ENCODE measurements around the gene KY. TPM values are rescaled to one million over a fixed set of nuclear protein-coding genes. Genes with fewer than 3 reads are reported as not detected.
A peak's percentile ranks its signal among the peaks of the same experiment; 100 is the strongest.

Gene KY
- polyA plus RNA-seq, 6 donors from 2014 or later: not detected

- Mint-ChIP-seq H3K9me3 (peaks cover 12 to 48% (median 23%) of the 10 kb centered on the region in 7 donors), H3K27me3 (peaks cover 0 to 7% (median 2%) of the 10 kb centered on the region in 3 donors), H3K4me3 (no peak overlapping the region), H3K27ac (peak overlapping the region in 1 of 6 donors; percentile 11), H3K4me1 (no peaks in the 10 kb centered on the region), H3K36me3 (peaks cover 10% of the 10 kb centered on the region in 2 donors)
- DNase-seq (no peak), ATAC-seq (ENCODE audit: low read depth in 2 of 2) (no peak)
These were observed 20.3 kb downstream of the KY start for GRCh38 chr3:134630506-134630905.

GRCh38 chr3:134628884-134629283 lies 21.9 kb downstream of the KY start:
- peaks cover 0 to 7% (median 4%) of the 10 kb centered on the region in 3 donors for H3K27me3 Mint-ChIP-seq
- peaks cover 12 to 47% (median 23%) of the 10 kb centered on the region in 7 donors for H3K9me3 Mint-ChIP-seq
- no peaks in the 10 kb centered on the region for H3K4me1 Mint-ChIP-seq
- no peak for ATAC-seq (ENCODE audit: low read depth in 2 of 2)
- peaks cover 10% of the 10 kb centered on the region in 2 donors for H3K36me3 Mint-ChIP-seq
- H3K4me3 Mint-ChIP-seq: no peak overlapping the region
- H3K27ac Mint-ChIP-seq: no peak overlapping the region
- no peak for DNase-seq

- peaks cover 12 to 36% (median 22%) of the 10 kb centered on the region in 7 donors for H3K9me3 Mint-ChIP-seq
- no peak overlapping the region for H3K4me3 Mint-ChIP-seq
- H3K27ac Mint-ChIP-seq: no peak overlapping the region
These were observed 23.0 kb downstream of the KY start for GRCh38 chr3:134627831-134628230.

GRCh38 chr3:134625885-134626741 lies 24.7 kb downstream of the KY start:
- peaks cover 11 to 21% (median 15%) of the 10 kb centered on the region in 7 donors for H3K9me3 Mint-ChIP-seq

More at GRCh38 chr3:134627831-134628230, 23.0 kb downstream of the KY start:
- peaks cover 0 to 7% (median 4%) of the 10 kb centered on the region in 3 donors for H3K27me3 Mint-ChIP-seq
- H3K4me1 Mint-ChIP-seq: no peaks in the 10 kb centered on the region
- DNase-seq (no peak), ATAC-seq (ENCODE audit: low read depth in 2 of 2) (no peak)
- H3K36me3 Mint-ChIP-seq: peaks cover 10% of the 10 kb centered on the region in 2 donors

GRCh38 chr3:134625462-134625861 lies 25.4 kb downstream of the KY start:
- ATAC-seq (ENCODE audit: low read depth in 2 of 2) (no peak), DNase-seq (no peak)
- Mint-ChIP-seq H3K27ac (no peak overlapping the region), H3K4me1 (no peaks in the 10 kb centered on the region), H3K9me3 (peaks cover 5 to 15% (median 9%) of the 10 kb centered on the region in 7 donors), H3K4me3 (no peak overlapping the region), H3K36me3 (peaks cover 2 to 3% of the 10 kb centered on the region in 2 donors), H3K27me3 (peaks cover 0 to 7% (median 4%) of the 10 kb centered on the region in 3 donors)

More at GRCh38 chr3:134625885-134626741, 24.7 kb downstream of the KY start:
- Mint-ChIP-seq H3K27me3 (peaks cover 0 to 7% (median 4%) of the 10 kb centered on the region in 3 donors), H3K4me1 (no peaks in the 10 kb centered on the region), H3K36me3 (peaks cover 8 to 9% of the 10 kb centered on the region in 2 donors), H3K27ac (no peak overlapping the region), H3K4me3 (no peak overlapping the region)
- no peak for DNase-seq
- ATAC-seq (ENCODE audit: low read depth in 2 of 2): no peak

- H3K27ac Mint-ChIP-seq: no peak overlapping the region
- no peak overlapping the region for H3K4me3 Mint-ChIP-seq
- peaks cover under 1 to 8% (median 3%) of the 10 kb centered on the region in 7 donors for H3K9me3 Mint-ChIP-seq
- no peaks in the 10 kb centered on the region for H3K4me1 Mint-ChIP-seq
- peaks cover 0 to 7% (median 4%) of the 10 kb centered on the region in 3 donors for H3K27me3 Mint-ChIP-seq
- ATAC-seq (ENCODE audit: low read depth in 2 of 2): no peak
- H3K36me3 Mint-ChIP-seq: no peaks in the 10 kb centered on the region
- DNase-seq: no peak
These were observed 26.1 kb downstream of the KY start for GRCh38 chr3:134624537-134625287.

- DNase-seq: no peak
- Mint-ChIP-seq H3K27me3 (peaks cover 0 to 7% (median 4%) of the 10 kb centered on the region in 3 donors), H3K4me3 (no peak overlapping the region), H3K9me3 (peaks cover 0 to 4% (median 0%) of the 10 kb centered on the region in 7 donors), H3K27ac (no peak overlapping the region), H3K4me1 (no peaks in the 10 kb centered on the region), H3K36me3 (no peaks in the 10 kb centered on the region)
- ATAC-seq (ENCODE audit: low read depth in 2 of 2): no peak
These were observed 27.1 kb downstream of the KY start for GRCh38 chr3:134623615-134624245.

- ATAC-seq (ENCODE audit: low read depth in 2 of 2) (no peak), DNase-seq (no peak)
- Mint-ChIP-seq H3K9me3 (peaks cover 0 to 3% (median 0%) of the 10 kb centered on the region in 7 donors), H3K4me1 (no peaks in the 10 kb centered on the region), H3K4me3 (no peak overlapping the region), H3K36me3 (no peaks in the 10 kb centered on the region), H3K27ac (no peak overlapping the region), H3K27me3 (peaks cover 0 to 5% (median 4%) of the 10 kb centered on the region in 3 donors)
These were observed 27.9 kb downstream of the KY start for GRCh38 chr3:134622806-134623365.

- Mint-ChIP-seq H3K27me3 (peaks cover 0 to 4% (median 0%) of the 10 kb centered on the region in 3 donors), H3K4me3 (no peak overlapping the region), H3K4me1 (no peaks in the 10 kb centered on the region), H3K27ac (peak overlapping the region in 1 of 6 donors; percentile 19), H3K36me3 (no peaks in the 10 kb centered on the region), H3K9me3 (peaks cover 0 to 1% (median 0%) of the 10 kb centered on the region in 7 donors)
- ATAC-seq (ENCODE audit: low read depth in 2 of 2) (no peak), DNase-seq (no peak)
These were observed 29.0 kb downstream of the KY start for GRCh38 chr3:134621854-134622253.

- H3K4me3 Mint-ChIP-seq: no peak overlapping the region
- no peak for DNase-seq
- no peaks in the 10 kb centered on the region for H3K36me3 Mint-ChIP-seq
- peaks cover 0 to 1% (median 0%) of the 10 kb centered on the region in 7 donors for H3K9me3 Mint-ChIP-seq
- H3K27ac Mint-ChIP-seq: no peak overlapping the region
- no peaks in the 10 kb centered on the region for H3K4me1 Mint-ChIP-seq
- ATAC-seq (ENCODE audit: low read depth in 2 of 2): no peak
- peaks cover 0 to 3% (median 0%) of the 10 kb centered on the region in 3 donors for H3K27me3 Mint-ChIP-seq
These were observed 30.2 kb downstream of the KY start for GRCh38 chr3:134620476-134621115.

GRCh38 chr3:134619884-134620445 lies 30.9 kb downstream of the KY start:
- H3K27ac Mint-ChIP-seq: peak overlapping the region in 1 of 6 donors; percentile 28
- no peaks in the 10 kb centered on the region for H3K4me1 Mint-ChIP-seq
- no peaks in the 10 kb centered on the region for H3K27me3 Mint-ChIP-seq

GRCh38 chr3:134619301-134619615 lies 31.6 kb downstream of the KY start:
- no peak overlapping the region for H3K4me3 Mint-ChIP-seq
- no peaks in the 10 kb centered on the region for H3K27me3 Mint-ChIP-seq
- H3K36me3 Mint-ChIP-seq: no peaks in the 10 kb centered on the region
- H3K4me1 Mint-ChIP-seq: no peaks in the 10 kb centered on the region
- no peaks in the 10 kb centered on the region for H3K9me3 Mint-ChIP-seq
- ATAC-seq (ENCODE audit: low read depth in 2 of 2) (no peak), DNase-seq (no peak)
- H3K27ac Mint-ChIP-seq: no peak overlapping the region

More at GRCh38 chr3:134619884-134620445, 30.9 kb downstream of the KY start:
- Mint-ChIP-seq H3K4me3 (no peak overlapping the region), H3K9me3 (no peaks in the 10 kb centered on the region), H3K36me3 (no peaks in the 10 kb centered on the region)
- no peak for ATAC-seq (ENCODE audit: low read depth in 2 of 2)
- no peak for DNase-seq
